Subcutaneous adipose tissue (tissue), 4 donors: ENCODE measurements around the gene MREG. TPM values are rescaled to one million over a fixed set of nuclear protein-coding genes. Genes with fewer than 3 reads are reported as not detected.

Source experiments
- CTCF ChIP-seq: fragments of 450-650 bp; IDR thresholded peaks from one replicate; pipeline ENCODE4 v1.5.1; 2016; ENCODE audit warnings: low read depth, mild to moderate bottlenecking, control low read depth, antibody characterized with exemption, moderate library complexity
- total RNA-seq, 4 donors: library from RNA; depleted of rRNA; stranded (reverse); fragments of >200 nt; gene quantifications; one replicate each; pipeline ENCODE4 v1.1.0, GENCODE V29; 2016

Gene MREG
- total RNA-seq, 4 donors from 2014 or later: 3.3 to 13.1 (median 5.7) TPM

- TF ChIP-seq CTCF: no peak
Measured at GRCh38 chr2:215911301-215912085, 101.9 kb downstream of the MREG start.

- TF ChIP-seq CTCF: no peak
Measured at GRCh38 chr2:215910180-215910579, 103.2 kb downstream of the MREG start.

- TF ChIP-seq CTCF: no peak
Measured at GRCh38 chr2:215907147-215907546, 106.2 kb downstream of the MREG start.

- TF ChIP-seq CTCF: no peak
Measured at GRCh38 chr2:215906458-215906857, 106.9 kb downstream of the MREG start.

GRCh38 chr2:215905691-215906090, 107.7 kb downstream of the MREG start:
- no peak for TF ChIP-seq CTCF

GRCh38 chr2:215904101-215904500, 109.2 kb downstream of the MREG start:
- TF ChIP-seq CTCF: no peak

- no peak for TF ChIP-seq CTCF
Measured at GRCh38 chr2:215903203-215903602, 110.1 kb downstream of the MREG start.
